T-helper 17 cell (primary cell): Measurements from ENCODE around the gene UBAP2. TPM values are rescaled to one million over a fixed set of nuclear protein-coding genes. Genes with fewer than 3 reads are reported as not detected.
"Not testable (repeated sequence)": the region's sequence is repeated elsewhere in the genome, so short reads cannot be mapped to it uniquely, and the experiment has no call there.

Experiments
- ATAC-seq: fragments of 150-1000 bp; cut with Tn5 transposase; 2 replicates; pipeline ENCODE4 v1.10.0; 2021; ENCODE audit warnings: mild to moderate bottlenecking, moderate library complexity
- DNase-seq, 3 donors: peaks; one replicate each; pipeline versions ENCODE4 v3.0.0 to v3.0.0-alpha.2; 2020 to 2021
- H3K9me3 ChIP-seq: one replicate; pipeline ENCODE4 v1.7.0; 2013; ENCODE audit warnings: low read length, mild to moderate bottlenecking; ENCODE audit not compliant: control insufficient read depth, poor library complexity, severe bottlenecking
- H3K27ac Mint-ChIP-seq: one replicate; pipeline ENCODE4 v1.8.0; 2022; ENCODE audit warnings: mild to moderate bottlenecking, moderate library complexity, mixed read lengths
- H3K27me3 Mint-ChIP-seq: one replicate; pipeline ENCODE4 v1.8.0; 2022; ENCODE audit warnings: mixed read lengths
- H3K36me3 Mint-ChIP-seq: one replicate; pipeline ENCODE4 v1.8.0; 2022; ENCODE audit warnings: low read depth, mixed read lengths
- H3K4me1 Mint-ChIP-seq: one replicate; pipeline ENCODE4 v1.8.0; 2022; ENCODE audit warnings: mild to moderate bottlenecking, mixed read lengths
- H3K4me3 Mint-ChIP-seq: one replicate; pipeline ENCODE4 v1.8.0; 2022; ENCODE audit warnings: mild to moderate bottlenecking, moderate library complexity, mixed read lengths
- total RNA-seq, 4 donors: library from RNA in 2 of 4; stranded (reverse) in 2 of 4; gene quantifications; one replicate each; pipeline ENCODE4 v1.2.3 and lab custom pipeline; 2022 to 2026

UBAP2 gene
- total RNA-seq, 2 donors from 2014 or later = 33.9 to 37.3 TPM

- H3K9me3 ChIP-seq = no peaks in the 10 kb centered on the region
- Mint-ChIP-seq H3K4me1 (peaks cover 3% of the 10 kb centered on the region), H3K27ac (no peak overlapping the region), H3K27me3 (no peaks in the 10 kb centered on the region), H3K36me3 (no peaks in the 10 kb centered on the region), H3K4me3 (no peak overlapping the region)
- no peak for ATAC-seq
- no peak for DNase-seq
Observed at GRCh38 chr9:34070606-34071324, 22.1 kb upstream of the UBAP2 start.

- H3K9me3 ChIP-seq = no peaks in the 10 kb centered on the region
- Mint-ChIP-seq H3K36me3 (no peaks in the 10 kb centered on the region), H3K27me3 (no peaks in the 10 kb centered on the region), H3K4me3 (no peak overlapping the region), H3K27ac (no peak overlapping the region), H3K4me1 (peaks cover 3% of the 10 kb centered on the region)
- no peak for ATAC-seq
- no peak for DNase-seq
Observed at GRCh38 chr9:34069831-34070230, 21.1 kb upstream of the UBAP2 start.

- DNase-seq = no peak
- H3K27ac Mint-ChIP-seq = no peak overlapping the region
- ATAC-seq = no peak
- H3K27me3 Mint-ChIP-seq = no peaks in the 10 kb centered on the region
- no peaks in the 10 kb centered on the region for H3K4me1 Mint-ChIP-seq
- H3K4me3 Mint-ChIP-seq = no peak overlapping the region
- H3K36me3 Mint-ChIP-seq = no peaks in the 10 kb centered on the region
- no peaks in the 10 kb centered on the region for H3K9me3 ChIP-seq
Observed at GRCh38 chr9:34065541-34065940, 16.9 kb upstream of the UBAP2 start.

- ATAC-seq = no peak
Observed at GRCh38 chr9:34059954-34060353, 11.3 kb upstream of the UBAP2 start.

GRCh38 chr9:34059281-34059680 is 10.6 kb upstream of the UBAP2 start:
- H3K27me3 Mint-ChIP-seq = no peaks in the 10 kb centered on the region
- H3K36me3 Mint-ChIP-seq = no peaks in the 10 kb centered on the region
- no peaks in the 10 kb centered on the region for H3K4me1 Mint-ChIP-seq
- DNase-seq = no peak
- no peaks in the 10 kb centered on the region for H3K9me3 ChIP-seq
- no peak for ATAC-seq
- no peak overlapping the region for H3K27ac Mint-ChIP-seq
- H3K4me3 Mint-ChIP-seq = no peak overlapping the region

More at GRCh38 chr9:34059954-34060353, 11.3 kb upstream of the UBAP2 start:
- no peak overlapping the region for H3K27ac Mint-ChIP-seq
- no peak overlapping the region for H3K4me3 Mint-ChIP-seq
- H3K9me3 ChIP-seq = no peaks in the 10 kb centered on the region
- no peaks in the 10 kb centered on the region for H3K36me3 Mint-ChIP-seq
- no peak for DNase-seq
- H3K4me1 Mint-ChIP-seq = no peaks in the 10 kb centered on the region
- H3K27me3 Mint-ChIP-seq = no peaks in the 10 kb centered on the region

GRCh38 chr9:34049630-34050384 is 1.1 kb upstream of the UBAP2 start:
- Mint-ChIP-seq H3K4me1 (peaks cover 25% of the 10 kb centered on the region), H3K36me3 (peaks cover 3% of the 10 kb centered on the region), H3K27ac (peak overlapping the region; percentile 98), H3K4me3 (peak overlapping the region; percentile 100), H3K27me3 (no peaks in the 10 kb centered on the region)
- DNase-seq (no peak), ATAC-seq (no peak)
- no peaks in the 10 kb centered on the region for H3K9me3 ChIP-seq

GRCh38 chr9:34047864-34048726 is 592 bp downstream of the UBAP2 start:
- DNase-seq (peak; percentile 16 to 40 (median 32)), ATAC-seq (peak; percentile 9)
- Mint-ChIP-seq H3K36me3 (peaks cover 3% of the 10 kb centered on the region), H3K27ac (peak overlapping the region; percentile 98), H3K4me1 (peaks cover 25% of the 10 kb centered on the region), H3K27me3 (no peaks in the 10 kb centered on the region), H3K4me3 (peak overlapping the region; percentile 100)
- no peaks in the 10 kb centered on the region for H3K9me3 ChIP-seq

- Mint-ChIP-seq H3K4me1 (peaks cover 25% of the 10 kb centered on the region), H3K27me3 (no peaks in the 10 kb centered on the region), H3K27ac (peak overlapping the region; percentile 98), H3K4me3 (peak overlapping the region; percentile 100), H3K36me3 (peaks cover 3% of the 10 kb centered on the region)
- DNase-seq (no peak), ATAC-seq (no peak)
- H3K9me3 ChIP-seq = no peaks in the 10 kb centered on the region
Observed at GRCh38 chr9:34046784-34047379, 1.8 kb downstream of the UBAP2 start.

- DNase-seq (no peak), ATAC-seq (no peak)
- H3K27ac Mint-ChIP-seq = no peak overlapping the region
- peaks cover 27% of the 10 kb centered on the region for H3K4me1 Mint-ChIP-seq
- H3K36me3 Mint-ChIP-seq = peaks cover 3% of the 10 kb centered on the region
- H3K27me3 Mint-ChIP-seq = no peaks in the 10 kb centered on the region
- H3K4me3 Mint-ChIP-seq = no peak overlapping the region
- H3K9me3 ChIP-seq = no peaks in the 10 kb centered on the region
Observed at GRCh38 chr9:34045903-34046302, 2.8 kb downstream of the UBAP2 start.

GRCh38 chr9:34042074-34042473 is 6.6 kb downstream of the UBAP2 start:
- H3K4me3 Mint-ChIP-seq, H3K27me3 Mint-ChIP-seq, ATAC-seq, H3K9me3 ChIP-seq, H3K27ac Mint-ChIP-seq, DNase-seq, H3K36me3 Mint-ChIP-seq: not testable (repeated sequence)
- peaks cover 12% of the 10 kb centered on the region for H3K4me1 Mint-ChIP-seq

- not testable (repeated sequence) for ATAC-seq, DNase-seq, H3K27me3 Mint-ChIP-seq
Observed at GRCh38 chr9:34038851-34039250, 9.8 kb downstream of the UBAP2 start.

GRCh38 chr9:34037626-34038025 is 11.1 kb downstream of the UBAP2 start:
- no peaks in the 10 kb centered on the region for H3K9me3 ChIP-seq
- no peak for ATAC-seq
- Mint-ChIP-seq H3K27me3 (no peaks in the 10 kb centered on the region), H3K36me3 (no peaks in the 10 kb centered on the region), H3K27ac (peak overlapping the region; percentile 37), H3K4me1 (peaks cover 15% of the 10 kb centered on the region), H3K4me3 (no peak overlapping the region)
- no peak for DNase-seq

More at GRCh38 chr9:34038851-34039250, 9.8 kb downstream of the UBAP2 start:
- H3K36me3 Mint-ChIP-seq, H3K27ac Mint-ChIP-seq, H3K4me3 Mint-ChIP-seq, H3K9me3 ChIP-seq: not testable (repeated sequence)
- H3K4me1 Mint-ChIP-seq = peaks cover 10% of the 10 kb centered on the region

- peaks cover 20% of the 10 kb centered on the region for H3K4me1 Mint-ChIP-seq
- ATAC-seq (no peak), DNase-seq (no peak)
- H3K27me3 Mint-ChIP-seq = no peaks in the 10 kb centered on the region
- no peaks in the 10 kb centered on the region for H3K9me3 ChIP-seq
- peak overlapping the region; percentile 69 for H3K27ac Mint-ChIP-seq
- no peak overlapping the region for H3K4me3 Mint-ChIP-seq
- H3K36me3 Mint-ChIP-seq = peaks cover 3% of the 10 kb centered on the region
Observed at GRCh38 chr9:34036625-34037024, 12.1 kb downstream of the UBAP2 start.
